ELF-1 (cell line): ENCODE measurements around the gene PSMC3.

Experiments used
- DNase-seq: peaks from one replicate; pipeline ENCODE4 v3.0.0-alpha.2; 2016; ENCODE audit warnings: low read depth, low spot score

The PSMC3 gene

DNA sequence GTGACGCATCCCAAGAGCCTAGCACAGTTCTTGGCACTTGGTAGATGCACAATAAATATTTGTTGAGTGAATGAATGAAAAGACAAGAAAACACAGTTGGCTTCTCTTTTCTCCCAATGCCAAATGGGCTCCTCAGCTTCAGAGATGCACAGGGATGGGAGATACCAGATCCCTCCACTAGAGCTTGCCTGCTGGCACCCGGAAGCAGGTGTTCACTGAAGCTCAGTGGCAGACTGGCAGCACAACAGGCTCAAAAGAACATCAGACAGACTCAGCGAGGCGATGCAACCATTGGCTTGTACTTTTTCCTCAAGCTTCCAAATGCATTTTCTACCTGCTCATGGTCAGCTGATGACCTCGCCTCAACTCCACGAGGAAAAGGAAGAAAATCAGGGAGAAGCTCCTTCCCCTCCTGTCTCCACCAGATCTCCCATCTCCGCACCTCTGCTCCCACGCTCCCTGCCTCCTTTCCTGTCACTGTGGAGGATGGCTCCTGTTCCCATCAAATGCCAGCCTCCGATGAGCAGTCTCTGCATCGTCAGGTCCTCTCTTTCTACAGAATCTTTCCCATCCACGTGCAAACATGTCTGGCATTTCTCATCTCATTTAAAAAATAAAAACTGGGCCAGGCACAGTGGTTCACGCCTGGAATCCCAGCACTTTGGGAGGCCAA, 16.9 kb upstream of the PSMC3 start:
- no peak for DNase-seq

DNA sequence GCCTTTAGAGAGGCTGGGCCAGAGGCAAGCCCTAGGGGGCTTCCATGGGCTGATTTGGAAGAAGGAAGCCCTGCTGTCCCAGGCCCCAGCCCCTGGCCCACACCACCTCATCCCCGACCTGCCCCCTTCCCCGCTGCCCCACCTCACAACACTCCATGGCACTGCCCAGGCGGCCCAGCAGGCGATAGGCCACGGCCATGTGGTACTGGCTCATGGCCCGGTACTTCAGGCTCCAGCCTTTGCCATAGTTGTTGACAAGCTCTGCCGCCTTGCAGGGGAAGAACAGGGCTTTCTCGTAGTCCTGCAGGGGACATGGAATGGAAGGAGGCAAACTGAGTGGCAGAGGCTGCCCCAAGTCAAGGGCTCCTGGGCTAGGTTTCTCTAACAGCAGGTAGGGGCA, 16.3 kb upstream of the PSMC3 start:
- DNase-seq = no peak

- peak; percentile 62 for DNase-seq
These were observed 15.2 kb upstream of the PSMC3 start for GRCh38 chr11:47441421-47441820.

DNA sequence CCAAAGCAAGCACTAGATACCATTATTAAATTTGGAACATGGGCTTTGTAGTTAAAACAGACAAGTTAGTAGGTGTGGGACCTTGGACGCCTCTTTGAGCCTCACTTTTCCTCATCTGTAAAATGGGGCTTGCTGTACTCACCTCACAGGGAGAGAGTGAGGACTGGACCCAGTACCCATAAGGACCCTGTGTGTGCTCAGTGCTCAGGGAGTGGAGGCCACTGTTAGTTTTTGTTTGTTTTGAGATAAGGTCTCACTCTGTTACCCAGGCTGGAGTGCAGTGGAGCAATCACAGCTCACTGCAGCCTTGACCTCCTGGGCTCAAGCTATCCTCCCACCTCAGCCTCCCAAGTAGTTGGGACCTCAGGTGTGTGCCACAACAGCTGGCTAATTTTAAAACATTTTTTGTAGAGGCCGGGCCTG, 13.8 kb upstream of the PSMC3 start:
- no peak for DNase-seq

DNA sequence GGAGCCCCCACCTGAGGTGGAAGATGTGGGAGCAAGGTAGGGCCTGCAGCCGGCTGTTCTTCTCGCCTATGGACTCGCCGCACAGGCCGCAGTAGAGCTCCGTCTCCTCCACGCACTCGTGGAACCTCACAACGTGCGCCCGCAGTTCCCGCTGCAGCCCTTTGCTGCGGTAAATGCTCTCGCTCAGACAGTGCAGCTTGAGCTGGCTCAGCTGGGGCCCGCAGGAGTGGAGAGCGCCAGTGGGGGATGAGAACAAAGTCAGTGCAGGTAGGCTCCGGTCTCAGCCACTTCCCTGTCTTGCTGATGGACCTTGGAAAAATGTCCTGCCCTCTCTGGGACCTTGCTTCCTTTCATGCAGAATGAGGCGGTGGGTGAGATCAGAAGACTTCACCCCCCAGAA, 12.5 kb upstream of the PSMC3 start:
- DNase-seq = no peak

DNA sequence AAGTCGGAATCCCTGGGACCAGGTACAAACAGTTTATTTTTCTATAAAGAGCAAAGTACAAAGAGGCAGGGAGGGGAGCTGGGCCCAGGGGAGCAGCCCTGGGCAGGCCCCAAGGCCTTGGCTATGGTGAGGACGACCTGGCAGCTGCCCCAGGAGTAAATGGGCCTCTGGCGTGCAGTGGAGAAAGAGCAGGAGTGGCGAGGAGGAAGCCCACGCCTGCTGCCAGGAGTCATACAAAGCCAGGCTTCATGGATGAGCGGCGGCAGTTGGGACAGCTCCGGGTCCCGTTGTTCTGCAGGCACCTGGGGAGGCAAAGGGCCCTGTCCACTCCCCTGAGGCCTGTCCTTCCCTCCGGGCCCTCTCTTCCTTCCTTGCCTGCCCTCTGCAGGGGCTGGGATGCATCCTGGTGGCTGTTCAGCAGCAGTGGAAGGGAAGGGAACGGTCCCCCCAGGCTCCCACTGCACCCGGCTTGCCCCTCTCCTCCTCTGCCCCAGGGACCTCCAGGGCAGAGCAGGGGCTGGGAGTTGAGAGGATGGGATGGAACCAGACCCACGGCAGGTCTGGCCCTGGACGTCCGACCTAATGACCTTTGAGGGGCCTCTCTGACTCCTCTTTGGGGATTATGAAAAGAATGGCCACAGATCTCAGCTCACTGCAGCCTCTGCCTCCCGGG, 11.6 kb upstream of the PSMC3 start:
- DNase-seq = no peak

- DNase-seq = no peak
These were observed 11.0 kb upstream of the PSMC3 start for GRCh38 chr11:47437218-47437745.

- no peak for DNase-seq
These were observed 10.5 kb upstream of the PSMC3 start for GRCh38 chr11:47436726-47437125.

DNA sequence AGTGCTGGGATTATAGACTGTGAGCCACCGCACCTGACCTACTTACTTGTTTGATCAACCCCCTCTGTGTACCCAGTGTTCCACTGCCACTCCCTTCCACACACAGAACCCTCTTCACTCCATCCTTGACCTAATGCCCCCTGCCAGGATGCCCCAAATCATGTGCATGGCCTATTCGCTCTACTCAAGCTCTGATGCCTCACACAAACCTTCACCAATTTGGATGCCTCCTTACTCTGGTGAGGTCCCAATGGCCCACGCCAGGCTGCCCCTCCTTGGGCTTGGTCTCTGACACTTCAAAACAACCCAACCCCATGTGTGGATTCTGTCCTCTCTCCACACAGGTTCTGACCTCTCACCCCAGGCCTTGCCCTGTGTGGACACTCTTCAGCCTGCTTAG, 9.4 kb upstream of the PSMC3 start:
- no peak for DNase-seq

- no peak for DNase-seq
These were observed 8.0 kb upstream of the PSMC3 start for GRCh38 chr11:47434011-47434786.

DNA sequence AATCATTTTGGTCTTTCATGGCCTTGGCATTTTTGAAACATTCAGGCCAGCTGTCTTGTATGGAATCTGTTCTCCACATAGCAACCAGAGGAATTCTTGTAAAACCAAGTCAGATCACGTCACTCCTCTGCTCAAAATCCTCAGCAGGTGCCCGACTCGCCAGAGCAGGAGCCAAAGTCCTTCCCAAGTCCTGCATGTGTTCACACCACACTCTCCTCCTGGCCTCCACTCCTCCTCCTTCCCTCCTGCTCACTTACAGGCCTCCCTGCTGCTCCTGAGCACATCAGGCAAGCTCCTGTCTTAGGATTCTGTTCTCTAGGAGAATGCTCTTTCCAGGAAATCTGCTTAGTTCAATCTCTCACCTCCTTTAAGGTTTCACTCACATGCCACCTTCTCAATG, 6.9 kb upstream of the PSMC3 start:
- peak; percentile 20 for DNase-seq

DNA sequence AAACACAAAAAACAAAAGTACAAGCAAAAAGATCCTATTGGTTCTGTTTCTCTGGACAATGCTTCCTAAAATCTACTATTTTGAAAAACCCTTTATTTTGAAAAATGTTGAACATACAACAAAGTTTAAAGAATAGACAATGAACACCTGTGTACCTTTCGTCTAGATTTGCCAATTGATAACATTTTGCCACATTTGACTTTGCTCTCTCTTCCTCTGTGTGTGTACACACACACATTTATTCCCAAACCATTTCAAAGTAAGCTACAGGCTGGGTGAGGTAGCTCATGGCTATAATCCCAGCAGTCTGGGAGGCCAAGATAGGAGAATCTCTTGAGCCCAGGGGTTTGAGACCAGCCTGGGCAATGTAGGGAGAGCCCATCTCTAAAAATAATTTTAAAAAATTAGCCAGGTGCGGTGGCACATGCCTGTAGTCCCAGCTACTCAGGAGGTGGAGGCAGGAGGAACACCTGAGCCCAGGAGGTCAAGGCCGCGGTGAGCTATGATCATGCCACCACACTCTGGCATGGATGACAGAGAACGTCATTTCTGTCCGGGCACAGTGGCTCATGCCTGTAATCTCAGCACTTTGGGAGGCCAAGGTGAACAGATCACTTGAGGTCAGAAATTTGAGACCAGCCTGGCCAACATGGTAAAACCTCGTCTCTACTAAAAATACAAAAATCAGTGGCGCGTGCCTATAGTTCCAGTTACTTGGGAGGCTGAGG, 5.3 kb upstream of the PSMC3 start:
- DNase-seq = no peak

DNA sequence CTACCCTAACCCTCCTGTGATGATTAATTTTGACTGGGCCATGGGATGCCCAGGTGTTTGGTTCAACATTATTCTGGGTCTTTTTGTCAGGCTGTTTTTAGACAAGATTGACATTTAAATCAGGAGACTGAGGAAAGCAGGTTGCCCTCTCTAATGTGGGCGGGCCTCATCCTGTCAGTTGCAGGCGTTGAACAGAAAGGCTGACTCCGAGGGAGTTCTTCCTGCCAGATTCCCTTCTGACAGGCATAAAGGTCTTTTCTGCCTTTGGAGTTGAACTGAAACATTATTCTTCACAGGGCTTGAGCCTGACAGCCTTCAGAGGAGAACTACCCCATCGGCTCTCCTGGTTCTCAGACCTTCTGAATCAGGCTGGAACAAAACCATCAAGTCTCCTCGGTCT, 4.3 kb upstream of the PSMC3 start:
- no peak for DNase-seq

DNA sequence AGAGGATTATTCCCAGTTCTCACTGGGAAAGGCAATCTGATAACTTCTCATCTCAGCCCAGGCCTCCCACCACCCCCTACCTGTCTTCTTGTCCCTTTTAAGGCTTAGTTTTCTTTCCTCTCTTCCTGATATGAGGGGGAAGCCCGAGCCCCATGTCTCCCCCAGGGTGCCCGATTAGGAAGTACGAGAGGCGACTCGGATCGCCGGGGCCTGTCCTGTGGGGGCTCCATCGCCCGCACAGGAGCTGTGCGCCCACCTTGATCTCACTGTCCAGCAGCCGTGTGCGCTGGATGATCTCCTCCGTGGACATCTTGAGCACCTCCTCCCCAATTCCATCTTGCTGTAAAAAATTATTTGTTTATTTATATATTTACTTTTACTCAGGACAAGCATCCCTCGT, 628 bp downstream of the PSMC3 start:
- peak; percentile 21 for DNase-seq

- DNase-seq = no peak
These were observed 7.6 kb downstream of the PSMC3 start for GRCh38 chr11:47418454-47419259.

DNA sequence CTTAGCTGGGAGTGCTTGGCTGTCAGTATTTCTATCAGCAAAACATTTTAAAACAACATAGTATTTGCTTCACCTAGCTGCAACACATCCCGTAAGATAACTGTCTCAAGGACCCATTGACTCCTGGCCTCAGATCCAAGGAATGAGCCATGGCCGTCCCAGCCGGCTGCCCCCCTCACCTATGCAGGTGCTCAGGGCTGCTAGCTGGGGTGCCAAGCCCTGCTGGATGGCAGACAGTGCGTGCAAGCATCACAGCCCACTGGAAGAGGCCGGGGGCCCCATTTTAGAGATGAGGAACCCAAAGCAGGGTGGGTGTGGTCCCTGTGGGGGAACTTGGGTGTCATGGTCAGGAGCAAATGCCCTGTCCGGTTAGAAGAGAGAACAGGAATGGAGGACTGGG, 8.5 kb downstream of the PSMC3 start:
- DNase-seq = no peak

DNA sequence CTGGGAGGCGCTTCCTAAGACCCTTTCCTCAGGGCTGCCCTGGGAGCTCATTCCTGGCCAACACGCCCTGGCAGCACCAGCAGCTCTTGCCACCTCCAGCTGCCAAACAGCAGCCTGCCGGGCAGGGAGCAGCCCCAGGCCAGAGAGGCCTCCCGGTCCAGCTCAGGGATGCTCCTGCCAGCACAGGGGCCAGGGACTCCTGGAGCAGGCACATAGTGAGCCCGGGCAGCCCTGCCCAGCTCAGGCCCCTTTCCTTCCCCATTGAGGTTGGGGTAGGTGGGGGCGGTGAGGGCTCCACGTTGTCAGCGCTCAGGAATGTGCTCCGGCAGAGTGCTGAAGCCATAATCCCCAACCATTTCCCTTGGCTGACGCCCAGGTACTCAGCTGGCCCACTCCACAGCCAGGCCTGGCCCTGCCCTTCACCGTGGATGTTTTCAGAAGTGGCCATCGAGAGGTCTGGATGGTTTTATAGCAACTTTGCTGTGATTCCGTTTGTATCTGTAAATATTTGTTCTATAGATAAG, 10.2 kb downstream of the PSMC3 start:
- peak; percentile 68 for DNase-seq

GRCh38 chr11:47415091-47415854, 11.0 kb downstream of the PSMC3 start:
- no peak for DNase-seq

DNA sequence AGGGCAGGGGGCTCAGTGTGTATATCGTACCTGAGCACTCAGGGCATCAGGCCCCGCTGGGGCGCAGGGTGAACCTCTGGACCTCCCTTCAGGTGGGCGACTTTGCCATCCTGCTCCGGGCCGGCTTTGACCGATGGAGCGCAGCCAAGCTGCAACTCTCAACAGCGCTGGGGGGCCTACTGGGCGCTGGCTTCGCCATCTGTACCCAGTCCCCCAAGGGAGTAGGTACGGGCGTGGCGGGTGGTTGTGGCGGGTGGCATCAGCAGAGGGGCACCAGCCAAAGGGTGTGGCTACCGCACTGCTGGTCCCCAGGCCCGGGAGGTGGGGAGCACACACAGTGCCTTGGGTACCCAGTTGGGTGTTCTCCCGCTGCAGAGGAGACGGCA, 11.6 kb downstream of the PSMC3 start:
- DNase-seq = no peak
